ENCODE measurements around the gene EPB41L4B.

- TF ChIP-seq CTCF (conservative IDR thresholded peaks at IDR 0.05; ENCODE audit: low read length) (no peak), EZH2phosphoT487 (IDR thresholded peaks at IDR 0.05; ENCODE audit: borderline replicate concordance) (no peak)
Observed at GRCh38 chr9:109355564-109356297, 34.9 kb upstream of the EPB41L4B start.
